K562 (cell line): Measurements from ENCODE around the gene TRPC3. TPM values are rescaled to one million over a fixed set of nuclear protein-coding genes. Genes with fewer than 3 reads are reported as not detected.

ENCODE experiments used
- ATAC-seq: fragments of 200-7000 bp; cut with Tn5 transposase; 3 replicates; pipeline ENCODE4 v1.9.1; 2020; ENCODE audit warnings: moderate library complexity
- BruUV-seq: library from RNA; stranded (reverse); fragments of 400-500 nt; replicated peaks from 2 replicates; lab custom pipeline; 2021; lab: Mats Ljungman, UMichigan
- CTCF ChIA-PET: fragments of 300-600 bp; formaldehyde crosslinking; extraction: SDS; loops from one replicate; lab custom pipeline; 2021; ENCODE audit warnings: low intra/inter-chr PET ratio; lab: Yijun Ruan, JAX
- POLR2A ChIA-PET: fragments of 300-600, 350-650 bp; sonication (Branson Sonifier 250); formaldehyde crosslinking; extraction: SDS; loops from one replicate; lab custom pipeline; 2021; ENCODE audit warnings: antibody characterized with exemption, inconsistent platforms; lab: Yijun Ruan, JAX
- DNase-seq, 4 experiments: peaks; one replicate each; pipeline versions ENCODE4 v3.0.0 to v3.0.0-alpha.2; 2011 to 2018; ENCODE audit warnings: low spot score in 3 of 4, mixed read lengths in 3 of 4; ENCODE audit errors: extremely low read depth in 1 of 4
- FAIRE-seq: peaks from 2 replicates; lab custom pipeline; 2011; peaks lifted over from hg19 to GRCh38; lab: Jason Lieb, UNC
- H2AFZ ChIP-seq: 2 replicates; pipeline ENCODE4 v1.6.0; 2011; ENCODE audit warnings: low read depth, low read length, control low read depth, inconsistent platforms
- H3K27ac ChIP-seq: fragments of 200-600 bp; 3 replicates; pipeline ENCODE4 v1.8.0; 2011; ENCODE audit warnings: low read depth, mild to moderate bottlenecking, control low read depth, inconsistent platforms, low read length, moderate library complexity, mixed read lengths; ENCODE audit errors: extremely low read depth
- H3K27me3 ChIP-seq, 2 experiments: fragments of 300-600 bp in 1 of 2; 2 replicates in 1 of 2; 3 replicates in 1 of 2; pipeline versions ENCODE4 v1.6.0 to v1.8.0; 2011; ENCODE audit warnings: inconsistent platforms in 2 of 2, low read length in 2 of 2, mild to moderate bottlenecking in 1 of 2, mixed read lengths in 1 of 2, moderate library complexity in 1 of 2; ENCODE audit not compliant: control insufficient read depth in 2 of 2, insufficient read depth in 2 of 2
- H3K36me3 ChIP-seq: fragments of 300-600 bp; 3 replicates; pipeline ENCODE4 v1.8.0; 2011; ENCODE audit warnings: mild to moderate bottlenecking, low read length, inconsistent platforms; ENCODE audit not compliant: control insufficient read depth, insufficient read depth
- H3K4me1 ChIP-seq, 2 experiments: fragments of 200-600 bp in 1 of 2; replicated peaks in 1 of 2; 2 replicates in 1 of 2; 3 replicates in 1 of 2; pipeline versions ENCODE4 v1.5.1 to v1.8.0; 2011; ENCODE audit warnings: inconsistent platforms in 2 of 2, low read length in 2 of 2, mild to moderate bottlenecking in 1 of 2, mixed read lengths in 1 of 2, moderate library complexity in 1 of 2; ENCODE audit not compliant: control insufficient read depth in 2 of 2, insufficient read depth in 2 of 2
- H3K4me2 ChIP-seq: 2 replicates; pipeline ENCODE4 v1.6.1; 2011; ENCODE audit warnings: low read length, control low read depth, inconsistent platforms, mixed read lengths; ENCODE audit not compliant: insufficient read depth
- H3K4me3 ChIP-seq: fragments of 200-600 bp; sonication (generic), shearing (Covaris generic); 2 replicates; pipeline ENCODE4 v1.5.1; 2016; ENCODE audit warnings: control low read depth, inconsistent platforms
- H3K79me2 ChIP-seq: fragments of 200-600 bp; 3 replicates; pipeline ENCODE4 v1.8.0; 2011; ENCODE audit warnings: low read length, inconsistent platforms; ENCODE audit not compliant: control insufficient read depth, insufficient read depth
- H3K9ac ChIP-seq, 2 experiments: 2 replicates each; pipeline versions ENCODE4 v1.6.0 to v1.6.1; 2011; ENCODE audit warnings: low read depth in 2 of 2, low read length in 2 of 2, control low read depth in 1 of 2, inconsistent platforms in 1 of 2, mild to moderate bottlenecking in 1 of 2, mixed read lengths in 1 of 2; ENCODE audit not compliant: insufficient read depth in 1 of 2
- H3K9me1 ChIP-seq: one replicate; pipeline ENCODE4 v1.6.0; 2011; ENCODE audit warnings: inconsistent platforms, mild to moderate bottlenecking, low read length, moderate library complexity; ENCODE audit not compliant: control insufficient read depth, insufficient read depth
- H3K9me3 ChIP-seq: replicated peaks from 2 replicates; pipeline ENCODE4 v1.5.1; 2011; ENCODE audit warnings: low read depth, low read length, inconsistent platforms; ENCODE audit not compliant: control insufficient read depth, insufficient read depth
- H4K20me1 ChIP-seq: replicated peaks from 2 replicates; pipeline ENCODE4 v1.6.1; 2011; ENCODE audit warnings: low read length, inconsistent platforms, mixed read lengths; ENCODE audit not compliant: control insufficient read depth, insufficient read depth
- ARID2 ChIP-seq: fragments of 450-650 bp; IDR thresholded peaks from 2 replicates; pipeline ENCODE4 v1.6.1; 2017; ENCODE audit warnings: antibody characterized with exemption, mild to moderate bottlenecking
- BRD9 ChIP-seq: fragments of 450-650 bp; IDR thresholded peaks from 2 replicates; pipeline ENCODE4 v1.6.1; 2018; ENCODE audit warnings: low read depth; ENCODE audit not compliant: partially characterized antibody
- BRF1 ChIP-seq: IDR thresholded peaks from 3 replicates; pipeline ENCODE4 v1.6.1; 2011; ENCODE audit warnings: borderline replicate concordance, mild to moderate bottlenecking; ENCODE audit not compliant: insufficient read length; ENCODE audit errors: extremely low read depth
- E2F3 ChIP-seq: fragments of 250-450 bp; sonication (Bioruptor Pico); IDR thresholded peaks from 2 replicates; pipeline ENCODE4 v1.4.0; 2020; ENCODE audit warnings: mild to moderate bottlenecking
- EP400 ChIP-seq: fragments of 450-650 bp; IDR thresholded peaks from 2 replicates; pipeline ENCODE4 v1.6.1; 2017; ENCODE audit warnings: antibody characterized with exemption, mild to moderate bottlenecking, moderate library complexity
- FUS ChIP-seq: fragments of 200-400 bp; formaldehyde crosslinking; optimal IDR thresholded peaks from 2 replicates; pipeline ENCODE3; 2017; ENCODE audit warnings: low read depth, low read length
- MCM5 ChIP-seq: fragments of 450-650 bp; IDR thresholded peaks from 2 replicates; pipeline ENCODE4 v1.6.1; 2016; ENCODE audit warnings: low read depth
- RBFOX2 ChIP-seq: fragments of 200-400 bp; formaldehyde crosslinking; IDR thresholded peaks from 2 replicates; pipeline ENCODE4 v1.6.1; 2017; ENCODE audit warnings: low read depth, mild to moderate bottlenecking, low read length, moderate library complexity
- SIN3A ChIP-seq, 2 experiments: fragments of 150-350 bp in 1 of 2; IDR thresholded peaks; 2 replicates each; pipeline ENCODE4 v1.6.1; 2011 to 2016; ENCODE audit warnings: borderline replicate concordance in 2 of 2, low read depth in 2 of 2, low read length in 2 of 2, mild to moderate bottlenecking in 2 of 2, moderate library complexity in 2 of 2; ENCODE audit not compliant: control insufficient read depth in 1 of 2
- SMC3 ChIP-seq: conservative IDR thresholded peaks from 2 replicates; pipeline ENCODE4 v1.6.1; 2011; ENCODE audit warnings: low read depth, low read length, improper control_type of control experiment; ENCODE audit not compliant: insufficient read depth
- TBP ChIP-seq: optimal IDR thresholded peaks from 2 replicates; pipeline ENCODE3; 2011; ENCODE audit warnings: low read depth, low read length, improper control_type of control experiment
- WHSC1 ChIP-seq: IDR thresholded peaks from one replicate; pipeline ENCODE4 v1.6.1; 2012; ENCODE audit warnings: low read length, control low read depth, inconsistent platforms
- ZNF584 ChIP-seq: fragments of 200-800 bp; sonication (Bioruptor generic); IDR thresholded peaks from 2 replicates; pipeline ENCODE4 v1.6.1; 2016; ENCODE audit warnings: low read depth, mild to moderate bottlenecking, missing genetic modification characterization, missing compliant biosample characterization
- ZNF75A ChIP-seq: fragments of 450-650 bp; formaldehyde crosslinking; IDR thresholded peaks from 2 replicates; pipeline ENCODE4 v1.4.0; 2020; ENCODE audit warnings: mild to moderate bottlenecking
- WGBS: fragments of 100-300 bp; shearing (Covaris generic); methylation state at CpG from one replicate; pipeline ENCODE4 v1.1.6; 2016; ENCODE audit warnings: low coverage, mixed read lengths; ENCODE audit not compliant: insufficient coverage; ENCODE audit errors: missing lambda C conversion rate; 5-methylcytosine and 5-hydroxymethylcytosine counted together
- in situ Hi-C: fragments of 300-500 bp; cut with MboI; formaldehyde crosslinking; loops from 4 replicates; pipeline ENCODE4 v1.15.0; 2018; ENCODE audit warnings: inconsistent platforms, mixed read lengths
- intact Hi-C: fragments of 100-400 bp; cut with micrococcal nuclease; formaldehyde crosslinking; loops from 2 replicates; pipeline ENCODE4 v1.14.2; 2022
- polyA plus RNA-seq, 8 experiments: library from polyadenylated mRNA; depleted of rRNA in 4 of 8; stranded (reverse) in 5 of 8; unstranded in 3 of 8; fragments of >200 nt; fragmentation: Nextera tagmentation in 2 of 8; fragmentation: Illumina TruSeq in 1 of 8; extraction: Ambion mirVana in 2 of 8; extraction: Trizol in 1 of 8; gene quantifications; 2 replicates each; pipeline versions ENCODE4 v1.2.1 to v1.2.3, GENCODE V29; 2011 to 2014; ENCODE audit warnings: inconsistent platforms in 1 of 8, missing spikeins in 1 of 8
- total RNA-seq, 7 experiments: library from RNA; depleted of rRNA in 6 of 7; stranded (reverse); fragments of >200 nt in 6 of 7; fragmentation: Illumina TruSeq in 2 of 7; extraction: Trizol in 2 of 7; gene quantifications; 2 replicates each; pipeline versions ENCODE4 v1.2.1 to v1.2.3, GENCODE V29; 2011 to 2021; ENCODE audit warnings: low replicate concordance in 1 of 7
- TF ChIP-seq, protein P1 (sequence below): fragments of 450-650 bp; formaldehyde crosslinking; IDR thresholded peaks from 2 replicates; pipeline ENCODE4 v1.4.0; 2020; ENCODE audit warnings: mild to moderate bottlenecking, moderate library complexity
- TF ChIP-seq, protein P2 (sequence below), 2 experiments: fragments of 450-650 bp; conservative IDR thresholded peaks; 2 replicates each; pipeline ENCODE4 v1.6.1; 2017; ENCODE audit warnings: mild to moderate bottlenecking in 2 of 2, moderate library complexity in 2 of 2
- TF ChIP-seq, protein P3 (sequence below): sonication (generic); formaldehyde crosslinking; IDR thresholded peaks from 2 replicates; pipeline ENCODE4 v1.8.0; 2022; ENCODE audit warnings: missing genetic modification reagents, mild to moderate bottlenecking, moderate library complexity, borderline replicate concordance

Gene TRPC3
- total and polyA plus RNA-seq, 9 of the 15 experiments (the other 6 are each of a cell fraction or from before 2014, with no cell fraction given): 0.01 to 0.27 (median 0.11) TPM

DNA sequence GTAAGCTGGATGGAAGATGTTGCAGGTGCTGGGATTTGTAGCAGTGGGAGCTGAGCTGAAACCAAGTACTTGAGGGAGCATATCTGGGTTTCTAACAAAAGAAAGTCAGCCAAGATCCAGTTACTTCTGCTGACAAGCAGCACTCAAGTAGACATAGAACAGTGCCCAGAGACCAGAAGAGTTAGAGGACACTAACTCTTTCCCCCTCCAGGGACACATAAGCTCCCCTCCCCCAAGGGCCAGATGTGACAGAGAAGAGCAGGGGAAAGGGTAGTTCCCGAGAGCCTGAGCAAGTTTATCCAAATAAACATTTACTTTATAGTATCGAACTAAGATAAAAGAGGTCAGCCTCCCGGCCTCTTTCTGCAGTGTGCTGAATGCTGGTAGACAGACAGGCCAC is 12.2 kb downstream of the TRPC3 start (continued):
- TF ChIP-seq, protein P1, sequence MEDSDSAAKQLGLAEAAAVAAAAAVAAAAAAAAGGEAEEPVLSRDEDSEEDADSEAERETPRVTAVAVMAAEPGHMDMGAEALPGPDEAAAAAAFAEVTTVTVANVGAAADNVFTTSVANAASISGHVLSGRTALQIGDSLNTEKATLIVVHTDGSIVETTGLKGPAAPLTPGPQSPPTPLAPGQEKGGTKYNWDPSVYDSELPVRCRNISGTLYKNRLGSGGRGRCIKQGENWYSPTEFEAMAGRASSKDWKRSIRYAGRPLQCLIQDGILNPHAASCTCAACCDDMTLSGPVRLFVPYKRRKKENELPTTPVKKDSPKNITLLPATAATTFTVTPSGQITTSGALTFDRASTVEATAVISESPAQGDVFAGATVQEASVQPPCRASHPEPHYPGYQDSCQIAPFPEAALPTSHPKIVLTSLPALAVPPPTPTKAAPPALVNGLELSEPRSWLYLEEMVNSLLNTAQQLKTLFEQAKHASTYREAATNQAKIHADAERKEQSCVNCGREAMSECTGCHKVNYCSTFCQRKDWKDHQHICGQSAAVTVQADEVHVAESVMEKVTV (CRISPR knock-in tag): no peak
- TF ChIP-seq E2F3 (CRISPR knock-in tag) (no peak), ZNF75A (CRISPR knock-in tag) (no peak), ZNF584 (CRISPR knock-in tag) (no peak), EP400 (no peak)

DNA sequence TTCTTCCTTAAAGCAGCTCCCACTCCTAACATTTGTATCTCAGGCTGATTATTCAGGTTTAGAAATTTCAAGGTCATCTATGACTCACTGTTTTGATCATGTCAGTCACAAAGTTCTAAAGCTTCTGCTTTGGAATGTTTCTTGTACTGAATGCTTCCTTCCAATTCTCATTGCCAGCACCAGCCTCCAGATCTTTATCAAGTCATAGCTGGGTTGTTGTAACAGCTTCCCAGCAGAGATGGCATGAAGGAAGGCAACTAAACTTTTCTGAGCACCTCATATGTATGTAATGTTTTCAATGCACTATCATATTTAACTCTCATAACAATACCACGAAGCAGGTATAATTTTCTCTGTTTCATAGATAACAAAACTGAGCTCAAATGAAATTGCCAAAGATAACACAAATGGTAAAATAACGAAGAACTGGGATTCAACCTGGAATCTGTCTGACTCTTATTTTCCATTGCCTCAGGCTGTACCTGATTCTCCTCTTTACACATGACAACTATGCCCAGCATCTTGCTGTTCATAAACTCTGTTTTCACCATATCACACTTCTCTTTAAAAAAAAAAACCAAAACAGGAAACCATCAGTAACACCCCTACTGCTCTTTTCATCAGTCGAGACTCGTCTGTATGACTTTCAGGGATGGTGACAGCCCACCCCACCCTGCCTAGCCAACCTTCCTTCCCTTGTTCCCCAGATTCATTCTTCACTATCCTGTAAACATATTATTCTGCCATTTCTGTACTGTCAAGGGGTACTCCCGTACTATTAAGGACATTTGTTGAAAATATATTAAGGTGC is 13.4 kb downstream of the TRPC3 start:
- FAIRE-seq: no peak
- intact Hi-C loops (no loop called here), in situ Hi-C loops (no loop called here)
- Histone ChIP-seq H3K36me3 (no peaks in the 10 kb centered on the region), H4K20me1 (no peaks in the 10 kb centered on the region), H3K9me1 (no peaks in the 10 kb centered on the region), H3K79me2 (no peaks in the 10 kb centered on the region), H3K9me3 (no peaks in the 10 kb centered on the region), H2AFZ (no peak overlapping the region), H3K27me3 (peaks cover 7 to 10% of the 10 kb centered on the region in 2 experiments; a peak in 3 of 5 replicates), H3K27ac (no peak overlapping the region), H3K4me2 (no peak overlapping the region), H3K9ac (no peak overlapping the region), H3K4me1 (no peaks in the 10 kb centered on the region), H3K4me3 (no peak overlapping the region)
- no peak for ATAC-seq
- no peak for DNase-seq
- BruUV-seq: no TSS peak
- ChIA-PET CTCF (no interaction called here), POLR2A (no interaction called here)
- 1% methylated on average over 5 of the region's 5 CpGs for WGBS
- TF ChIP-seq FUS (no peak), BRF1 (no peak), RBFOX2 (no peak), WHSC1 (no peak), SMC3 (no peak), MCM5 (no peak), SIN3A (IDR thresholded peaks at IDR 0.05; ENCODE audit: borderline replicate concordance in 2 of 2, control insufficient read depth in 1 of 2, low read depth in 2 of 2, low read length in 2 of 2) (no peak), ARID2 (no peak), TBP (no peak), BRD9 (no peak)
- TF ChIP-seq, protein P2, sequence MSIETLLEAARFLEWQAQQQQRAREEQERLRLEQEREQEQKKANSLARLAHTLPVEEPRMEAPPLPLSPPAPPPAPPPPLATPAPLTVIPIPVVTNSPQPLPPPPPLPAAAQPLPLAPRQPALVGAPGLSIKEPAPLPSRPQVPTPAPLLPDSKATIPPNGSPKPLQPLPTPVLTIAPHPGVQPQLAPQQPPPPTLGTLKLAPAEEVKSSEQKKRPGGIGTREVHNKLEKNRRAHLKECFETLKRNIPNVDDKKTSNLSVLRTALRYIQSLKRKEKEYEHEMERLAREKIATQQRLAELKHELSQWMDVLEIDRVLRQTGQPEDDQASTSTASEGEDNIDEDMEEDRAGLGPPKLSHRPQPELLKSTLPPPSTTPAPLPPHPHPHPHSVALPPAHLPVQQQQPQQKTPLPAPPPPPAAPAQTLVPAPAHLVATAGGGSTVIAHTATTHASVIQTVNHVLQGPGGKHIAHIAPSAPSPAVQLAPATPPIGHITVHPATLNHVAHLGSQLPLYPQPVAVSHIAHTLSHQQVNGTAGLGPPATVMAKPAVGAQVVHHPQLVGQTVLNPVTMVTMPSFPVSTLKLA (conservative IDR thresholded peaks at IDR 0.05): no peak
- TF ChIP-seq, protein P3, sequence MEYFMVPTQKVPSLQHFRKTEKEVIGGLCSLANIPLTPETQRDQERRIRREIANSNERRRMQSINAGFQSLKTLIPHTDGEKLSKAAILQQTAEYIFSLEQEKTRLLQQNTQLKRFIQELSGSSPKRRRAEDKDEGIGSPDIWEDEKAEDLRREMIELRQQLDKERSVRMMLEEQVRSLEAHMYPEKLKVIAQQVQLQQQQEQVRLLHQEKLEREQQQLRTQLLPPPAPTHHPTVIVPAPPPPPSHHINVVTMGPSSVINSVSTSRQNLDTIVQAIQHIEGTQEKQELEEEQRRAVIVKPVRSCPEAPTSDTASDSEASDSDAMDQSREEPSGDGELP (CRISPR knock-in tag): no peak
